Heart left ventricle (tissue), 16 donors: ENCODE data around the gene SRPK1. TPM values are rescaled to one million over a fixed set of nuclear protein-coding genes. Genes with fewer than 3 reads are reported as not detected.
A peak's percentile ranks its signal among the peaks of the same experiment; 100 is the strongest.

Experiments
- ATAC-seq, 4 donors: fragments of 200-7000 bp; cut with Tn5 transposase; one replicate each; pipeline ENCODE4 v1.9.1; 2020 to 2022; ENCODE audit warnings: moderate library complexity in 4 of 4, mild to moderate bottlenecking in 3 of 4, moderate number of reproducible peaks in 1 of 4
- DNase-seq, 5 donors: peaks; one replicate each; pipeline ENCODE4 v3.0.0-alpha.2; 2020
- H3K27ac ChIP-seq, 12 donors: fragments of 200-600 bp; sonication (generic) in 4 of 12; one replicate each; pipeline versions ENCODE4 v1.5.0 to v1.8.0; 2016 to 2022; ENCODE audit warnings: mild to moderate bottlenecking in 2 of 12
- H3K27me3 ChIP-seq, 9 donors: fragments of 200-600 bp; sonication (generic) in 2 of 9; one replicate each; pipeline versions ENCODE4 v1.5.1 to v1.8.0; 2016 to 2022; ENCODE audit warnings: mild to moderate bottlenecking in 3 of 9
- H3K36me3 ChIP-seq, 9 donors: fragments of 200-600 bp; sonication (generic) in 2 of 9; one replicate each; pipeline versions ENCODE4 v1.5.0 to v1.8.0; 2018 to 2022; ENCODE audit warnings: mild to moderate bottlenecking in 2 of 9
- H3K4me1 ChIP-seq, 12 donors: fragments of 200-600 bp; sonication (generic) in 4 of 12; one replicate each; pipeline versions ENCODE4 v1.5.0 to v1.8.0; 2016 to 2022; ENCODE audit warnings: mild to moderate bottlenecking in 3 of 12
- H3K4me3 ChIP-seq, 12 donors: fragments of 200-600 bp; sonication (generic) in 4 of 12; one replicate each; pipeline versions ENCODE4 v1.5.0 to v1.8.0; 2017 to 2022; ENCODE audit warnings: mild to moderate bottlenecking in 9 of 12, moderate library complexity in 4 of 12
- H3K9me3 ChIP-seq, 12 donors: fragments of 200-600 bp; sonication (generic) in 4 of 12; one replicate each; pipeline versions ENCODE4 v1.5.0 to v1.8.0; 2016 to 2022; ENCODE audit warnings: mild to moderate bottlenecking in 1 of 12
- POLR2A ChIP-seq, 2 donors: fragments of 450-650 bp; IDR thresholded peaks; one replicate each; pipeline ENCODE4 v1.6.1; 2017; ENCODE audit warnings: antibody characterized with exemption in 2 of 2, mild to moderate bottlenecking in 2 of 2, moderate library complexity in 2 of 2
- WGBS, 4 donors: extraction: QIAGEN DNeasy Blood & Tissue Kit in 2 of 4; methylation state at CpG; one replicate each; pipeline versions ENCODE4 v1.1.5 to v1.1.7; 2013 to 2018; 5-methylcytosine and 5-hydroxymethylcytosine counted together
- intact Hi-C, 10 donors: fragments of 100-400 bp; cut with DNase I; formaldehyde crosslinking; loops; one replicate each; pipeline versions ENCODE4 v1.11.1 to v1.14.2; 2022
- polyA plus RNA-seq, 2 donors: library from polyadenylated mRNA; stranded (reverse); fragments of 200-250 nt; gene quantifications; one replicate each; pipeline ENCODE4 v1.2.3, GENCODE V29; 2013
- total RNA-seq, 9 donors: library from RNA; depleted of rRNA in 2 of 9; stranded (reverse); fragments of >200 nt in 2 of 9; fragmentation: NEBNext Ultra II Directional in 3 of 9; extraction: Animal tissue kit (Norgen Biotek cat#: 25700) in 3 of 9; gene quantifications; one replicate each; pipeline versions ENCODE4 v1.1.0 to v1.2.4, GENCODE V29; 2016 to 2023
- TF ChIP-seq, protein P1 (sequence below), 12 donors: fragments of 200-600 bp; sonication (generic) in 4 of 12; IDR thresholded peaks; one replicate each; pipeline versions ENCODE4 v1.5.0 to v1.8.0; 2018 to 2022; ENCODE audit warnings: antibody characterized with exemption in 12 of 12, mild to moderate bottlenecking in 5 of 12
- donor health status: ischemic (EF 13 %, LVEDD 7.1; RV severe dilation, severe dysfunction).
- donor health status: healthy with polysubstance abuse.
- donor health status: DM: no; HTN: yes; CAD: no.
- donor health status: DM: no; HTN: no; CAD: no.
- donor health status: ischemic (EF 25% LVEDD 6.9; RV normal size, moderate dysfunction).
- donor health status: ischemic (EF 25% LVEDD 5.7; RV mildly dilated, moderate dysfunction).
- donor health status: healthy.
- donor health status: DM: yes; HTN: yes; CAD: no.
- donor health status: ischemic (EF 35%, LVEDD 5.7; RV mildly dilated, moderate dysfunction).
- donor health status: nonischemic (EF 11% LVEDD 7.7; RV severe dilation, severe dysfunction).
- donor health status: DM: yes; HTN: yes; CAD: no.
- donor health status: PGD.
- donor health status: ischemic (EF 29% LVEDD 5.4; RV normal size, mild dysfunction).
- donor health status: nonischemic (EF 23%, LVEDD 6.1; RV moderate dilation, normal function).

SRPK1 gene
- total and polyA plus RNA-seq, 11 donors, result 5.0 to 41.7 (median 19.6) TPM

DNA sequence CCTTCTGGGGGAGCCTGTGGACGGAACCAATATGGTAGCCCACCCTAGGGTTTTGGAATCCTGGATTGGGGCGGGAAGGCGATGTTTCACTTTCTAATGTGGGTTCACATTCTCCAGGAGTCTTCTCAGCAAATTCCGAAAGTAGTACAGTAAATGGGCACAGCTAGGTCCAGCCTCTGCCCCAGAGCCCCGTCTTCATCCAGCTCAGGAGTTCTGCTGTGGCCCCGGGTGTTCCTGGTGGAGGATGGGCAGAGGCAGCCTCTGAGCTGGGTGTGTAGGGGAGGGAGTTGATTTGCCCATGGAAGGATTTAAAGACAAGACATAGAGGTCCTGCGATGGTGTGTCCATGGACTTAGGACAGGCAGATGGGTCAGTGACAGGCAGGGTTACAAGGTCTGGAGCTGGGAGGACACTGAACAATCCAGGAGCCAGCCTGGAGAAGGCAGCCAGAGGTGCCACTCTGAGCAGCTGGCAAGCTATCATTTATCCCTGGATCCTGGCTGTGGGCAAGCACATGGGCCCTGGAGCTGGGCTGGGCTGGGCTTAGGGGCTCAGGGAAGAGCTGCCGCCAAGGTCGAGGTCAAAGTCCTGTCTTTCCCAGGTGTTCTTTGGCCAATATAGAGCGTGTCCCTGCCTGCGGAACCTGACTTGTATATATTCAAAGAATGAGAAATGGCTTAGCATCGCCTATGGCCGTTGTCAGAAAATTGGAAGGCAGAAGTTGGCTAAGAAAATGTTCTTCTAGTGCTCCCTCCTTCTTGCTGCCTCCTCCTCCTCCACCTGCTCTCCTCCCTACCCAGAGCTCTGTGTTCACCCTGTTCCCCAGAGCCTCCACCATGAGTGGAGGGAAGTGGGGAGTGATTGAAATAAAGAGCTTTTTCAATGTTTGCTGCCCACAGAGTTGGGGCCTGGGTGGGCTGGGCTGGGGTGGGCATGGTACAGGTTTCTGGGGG, 133.4 kb downstream of the SRPK1 start:
- Histone ChIP-seq H3K27me3 (peaks cover 10 to 62% (median 32%) of the 10 kb centered on the region in 9 donors), H3K9me3 (no peaks in the 10 kb centered on the region), H3K4me1 (peaks cover 0 to 4% (median 0%) of the 10 kb centered on the region in 12 donors), H3K4me3 (no peak overlapping the region), H3K36me3 (no peaks in the 10 kb centered on the region), H3K27ac (no peak overlapping the region)
- peak in 1 of 4 donors; percentile 22 for ATAC-seq
- intact Hi-C loops, result loop anchor here in 2 of 10 donors (1.0 kb wide), 2 partner anchors 10 to 11 kb away; partner anchors contain the start of gene CLPS (in 1 of the 2)
- no peak for DNase-seq
- TF ChIP-seq, protein P1, sequence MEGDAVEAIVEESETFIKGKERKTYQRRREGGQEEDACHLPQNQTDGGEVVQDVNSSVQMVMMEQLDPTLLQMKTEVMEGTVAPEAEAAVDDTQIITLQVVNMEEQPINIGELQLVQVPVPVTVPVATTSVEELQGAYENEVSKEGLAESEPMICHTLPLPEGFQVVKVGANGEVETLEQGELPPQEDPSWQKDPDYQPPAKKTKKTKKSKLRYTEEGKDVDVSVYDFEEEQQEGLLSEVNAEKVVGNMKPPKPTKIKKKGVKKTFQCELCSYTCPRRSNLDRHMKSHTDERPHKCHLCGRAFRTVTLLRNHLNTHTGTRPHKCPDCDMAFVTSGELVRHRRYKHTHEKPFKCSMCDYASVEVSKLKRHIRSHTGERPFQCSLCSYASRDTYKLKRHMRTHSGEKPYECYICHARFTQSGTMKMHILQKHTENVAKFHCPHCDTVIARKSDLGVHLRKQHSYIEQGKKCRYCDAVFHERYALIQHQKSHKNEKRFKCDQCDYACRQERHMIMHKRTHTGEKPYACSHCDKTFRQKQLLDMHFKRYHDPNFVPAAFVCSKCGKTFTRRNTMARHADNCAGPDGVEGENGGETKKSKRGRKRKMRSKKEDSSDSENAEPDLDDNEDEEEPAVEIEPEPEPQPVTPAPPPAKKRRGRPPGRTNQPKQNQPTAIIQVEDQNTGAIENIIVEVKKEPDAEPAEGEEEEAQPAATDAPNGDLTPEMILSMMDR (IDR thresholded peaks at IDR 0.05), result no peak
- no peak for TF ChIP-seq POLR2A (IDR thresholded peaks at IDR 0.05)
- 83 to 88% (median 86%) methylated on average over 13 of the region's 13 CpGs for WGBS, 4 donors

DNA sequence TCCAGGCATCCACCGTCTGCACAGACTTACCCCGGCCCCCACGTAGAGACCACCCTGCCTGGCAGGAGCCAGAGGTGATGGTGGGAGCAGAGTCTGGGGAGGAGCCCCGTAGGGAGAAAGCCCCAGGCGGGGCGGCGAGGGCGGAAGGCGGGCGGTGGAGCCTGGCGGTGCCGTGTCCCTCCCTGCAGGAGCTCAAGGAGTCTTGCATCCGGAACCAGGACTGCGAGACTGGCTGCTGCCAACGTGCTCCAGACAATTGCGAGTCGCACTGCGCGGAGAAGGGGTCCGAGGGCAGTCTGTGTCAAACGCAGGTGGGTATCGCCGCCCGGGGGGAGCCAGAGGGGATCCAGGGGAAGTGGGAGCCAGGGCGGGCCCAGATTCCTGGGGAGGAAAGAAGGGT, 134.1 kb downstream of the SRPK1 start:
- Histone ChIP-seq H3K4me3 (no peak overlapping the region), H3K9me3 (no peaks in the 10 kb centered on the region), H3K27ac (no peak overlapping the region), H3K4me1 (peaks cover 0 to 4% (median 0%) of the 10 kb centered on the region in 12 donors), H3K36me3 (no peaks in the 10 kb centered on the region), H3K27me3 (peaks cover 10 to 64% (median 32%) of the 10 kb centered on the region in 9 donors)
- WGBS, 4 donors, result 28 to 50% (median 45%) methylated on average over 20 to 25 of the region's 25 CpGs
- peak in 1 of 4 donors; percentile 21 for ATAC-seq
- TF ChIP-seq, protein P1 (IDR thresholded peaks at IDR 0.05), result no peak
- DNase-seq, result no peak
- intact Hi-C loops, result loop anchor here in 2 of 10 donors (1.0 kb wide), 2 partner anchors 10 to 11 kb away; partner anchors contain the start of gene CLPS (in 1 of the 2)

DNA sequence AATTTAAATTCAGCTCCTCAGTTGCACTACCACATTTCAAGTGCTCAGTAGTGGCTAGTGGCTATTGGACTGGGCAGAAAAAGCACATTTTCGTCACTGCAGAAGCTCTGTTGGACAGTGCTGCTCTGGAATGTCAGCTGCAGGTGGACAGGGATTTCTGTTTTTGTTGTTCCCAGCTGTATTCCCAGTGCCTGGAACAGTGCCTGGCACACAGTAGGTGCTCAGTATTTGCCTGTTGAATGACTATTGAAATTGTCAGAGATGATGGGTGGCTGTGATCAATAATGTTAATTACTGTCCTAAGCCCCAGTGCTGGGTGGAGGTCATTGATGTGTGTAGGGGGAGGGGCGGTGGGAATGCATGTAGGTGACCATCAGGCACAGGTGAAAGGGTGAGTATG, 134.6 kb downstream of the SRPK1 start:
- Histone ChIP-seq H3K27ac (no peak overlapping the region), H3K36me3 (no peaks in the 10 kb centered on the region), H3K4me1 (peaks cover 0 to 4% (median 0%) of the 10 kb centered on the region in 12 donors), H3K4me3 (no peak overlapping the region), H3K9me3 (no peaks in the 10 kb centered on the region), H3K27me3 (peaks cover 10 to 65% (median 32%) of the 10 kb centered on the region in 9 donors)
- ATAC-seq (no peak), DNase-seq (no peak)
- TF ChIP-seq, protein P1 (IDR thresholded peaks at IDR 0.05), result no peak
- TF ChIP-seq POLR2A (IDR thresholded peaks at IDR 0.05), result no peak
- intact Hi-C loops, result no loop called here
- 57 to 76% (median 69%) methylated on average over 2 of the region's 2 CpGs for WGBS, 4 donors

DNA sequence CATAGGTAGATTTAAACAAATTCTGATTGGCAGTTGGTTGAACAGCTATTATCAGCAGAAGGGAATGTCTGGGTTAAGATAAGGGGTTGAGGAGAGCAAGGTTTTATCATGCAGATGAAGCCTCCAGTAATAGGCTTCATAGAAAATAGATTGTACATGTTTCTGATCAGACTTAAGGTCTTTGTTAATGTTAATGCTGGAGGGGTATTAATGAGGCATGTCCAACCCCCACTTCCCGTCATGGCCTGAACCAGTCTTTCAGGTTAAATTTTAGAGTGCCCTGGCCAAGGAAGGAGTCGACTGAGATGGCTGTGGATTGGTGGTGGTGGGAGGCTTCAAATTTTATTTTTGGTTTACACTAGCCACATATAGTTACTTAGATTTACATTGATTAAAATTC, 136.7 kb downstream of the SRPK1 start:
- Histone ChIP-seq H3K4me1 (peaks cover 0 to 4% (median 0%) of the 10 kb centered on the region in 12 donors), H3K36me3 (no peaks in the 10 kb centered on the region), H3K4me3 (no peak overlapping the region), H3K27ac (no peak overlapping the region), H3K27me3 (peaks cover 10 to 63% (median 26%) of the 10 kb centered on the region in 9 donors), H3K9me3 (no peaks in the 10 kb centered on the region)
- intact Hi-C loops, result no loop called here
- ATAC-seq (no peak), DNase-seq (no peak)
- TF ChIP-seq POLR2A (IDR thresholded peaks at IDR 0.05), result no peak
- TF ChIP-seq, protein P1 (IDR thresholded peaks at IDR 0.05), result no peak
- 62 to 80% (median 71%) methylated on average over 2 of the region's 2 CpGs for WGBS, 4 donors
